Inflammatory macrophage (primary cell): ENCODE results near the gene CLSTN2.

ENCODE experiments used
- DNase-seq, 2 donors: peaks; one replicate each; pipeline ENCODE4 v3.0.0-alpha.2; 2020 to 2022

CLSTN2 gene

DNA sequence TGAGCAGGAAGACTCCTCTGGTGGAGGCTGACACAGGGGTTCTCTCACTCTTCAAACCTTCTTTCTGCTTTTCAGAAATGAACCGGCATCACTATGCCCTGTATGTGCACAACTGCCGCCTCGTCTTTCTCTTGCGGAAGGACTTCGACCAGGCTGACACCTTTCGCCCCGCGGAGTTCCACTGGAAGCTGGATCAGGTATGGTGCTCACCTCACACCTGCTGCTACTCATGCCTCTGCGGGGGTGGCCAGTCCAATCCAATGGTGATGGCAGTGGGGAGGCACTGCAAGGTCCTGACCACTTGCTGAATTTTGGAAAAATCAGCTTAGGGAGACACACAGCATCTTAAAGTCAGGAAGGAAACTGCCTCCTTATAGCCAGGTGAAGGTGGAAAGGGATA, 531.5 kb downstream of the CLSTN2 start:
- DNase-seq, result no peak

DNA sequence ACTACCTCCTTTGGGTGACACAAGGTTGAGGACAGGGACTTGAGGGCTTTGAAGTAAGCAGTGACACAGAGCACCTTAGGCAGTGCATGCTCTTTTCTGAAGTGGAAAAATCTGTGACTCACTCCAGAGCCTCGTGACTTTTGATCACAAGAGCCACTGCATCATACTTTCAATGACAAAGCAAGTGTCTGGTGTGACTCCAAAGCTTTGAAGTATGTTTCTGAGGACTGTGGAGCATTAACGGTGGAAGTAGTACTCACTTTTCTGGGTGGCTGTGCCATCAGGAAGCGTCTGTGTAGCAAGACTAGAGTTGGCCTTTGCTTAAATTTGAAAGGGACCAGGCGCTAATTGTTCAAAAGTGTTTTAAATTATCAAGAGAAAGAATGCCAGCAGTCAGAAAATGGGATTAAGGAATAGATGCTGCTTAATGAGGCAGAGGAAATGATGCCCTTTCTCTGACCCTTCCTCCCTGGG, 532.2 kb downstream of the CLSTN2 start:
- DNase-seq, result no peak

- DNase-seq, result no peak
Measured at GRCh38 chr3:140467796-140468315, 532.9 kb downstream of the CLSTN2 start.

- DNase-seq, result no peak
Measured at GRCh38 chr3:140468407-140468806, 533.4 kb downstream of the CLSTN2 start.

DNA sequence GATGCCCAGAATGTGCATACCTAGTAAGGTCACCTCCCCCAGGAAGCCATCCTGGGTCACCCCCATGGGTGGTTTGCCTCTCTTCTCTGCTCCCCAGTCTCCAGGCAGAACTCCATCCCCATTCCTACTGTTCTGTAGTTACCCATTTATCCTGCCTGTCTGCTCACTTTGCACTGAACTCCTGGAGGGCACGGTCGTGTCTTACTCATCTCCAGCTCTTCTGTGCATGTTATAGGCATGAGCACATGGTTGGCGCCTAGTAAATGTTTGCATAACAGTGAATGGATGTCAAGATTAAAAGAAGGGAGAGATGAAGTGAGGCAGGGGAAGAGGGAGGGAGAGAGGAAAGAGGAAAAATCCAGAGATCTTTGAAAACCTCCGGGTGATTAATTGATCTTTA, 534.5 kb downstream of the CLSTN2 start:
- DNase-seq, result no peak

- DNase-seq, result no peak
Measured at GRCh38 chr3:140470211-140470610, 535.2 kb downstream of the CLSTN2 start.

GRCh38 chr3:140470962-140471361, 536.0 kb downstream of the CLSTN2 start:
- DNase-seq, result no peak

DNA sequence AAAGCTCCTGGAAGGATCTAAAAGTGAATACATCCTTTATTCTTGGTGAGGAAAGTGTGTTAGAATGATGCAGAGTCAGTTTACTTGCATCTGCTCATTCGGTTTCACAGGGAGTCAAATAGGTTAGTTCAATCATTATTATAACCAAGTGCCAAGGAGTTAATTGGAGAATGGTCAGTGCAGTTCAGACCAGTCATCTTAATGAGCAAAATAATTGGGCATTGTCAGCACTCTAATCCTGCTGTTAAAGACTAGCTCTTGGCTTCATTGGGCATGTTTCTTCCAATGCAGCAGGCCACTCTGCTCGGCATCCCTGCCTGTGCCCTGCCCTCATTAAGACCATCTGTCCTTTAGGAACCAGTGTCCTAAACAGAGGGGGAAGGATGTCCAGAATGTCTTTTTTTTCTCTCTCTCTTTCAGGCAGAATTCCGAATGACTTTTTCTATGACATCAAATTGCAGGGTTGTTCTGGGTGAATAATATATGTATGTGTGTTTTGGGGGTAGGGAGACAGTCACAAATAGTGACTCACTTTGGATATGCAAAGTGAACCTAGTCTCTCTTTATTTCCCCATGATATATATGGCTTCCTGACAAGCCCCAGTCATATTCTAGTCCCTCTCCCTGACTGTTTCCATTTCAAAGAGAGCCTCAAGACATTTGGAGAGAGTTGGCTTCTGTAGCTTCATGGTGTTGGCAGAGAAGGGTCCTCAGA, 537.5 kb downstream of the CLSTN2 start:
- no peak for DNase-seq

DNA sequence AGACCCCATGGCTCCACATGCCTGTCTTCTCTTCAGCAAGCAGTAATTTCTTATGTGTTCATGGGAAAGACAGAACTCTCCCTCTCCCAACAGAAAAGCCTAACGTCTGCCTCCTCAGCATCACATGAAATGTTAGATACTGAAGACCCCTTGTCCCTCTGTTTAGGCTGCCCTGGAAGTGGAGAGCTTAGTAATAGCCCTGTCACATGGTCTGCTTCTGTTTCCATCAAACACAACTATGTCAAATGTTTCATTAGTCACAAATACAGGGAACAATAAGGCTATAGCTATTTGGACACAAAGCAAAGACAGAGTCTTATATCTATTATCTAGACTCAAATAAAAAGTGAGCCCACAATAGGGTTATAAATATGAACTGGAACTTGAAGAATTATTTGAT, 552.6 kb downstream of the CLSTN2 start:
- no peak for DNase-seq

DNA sequence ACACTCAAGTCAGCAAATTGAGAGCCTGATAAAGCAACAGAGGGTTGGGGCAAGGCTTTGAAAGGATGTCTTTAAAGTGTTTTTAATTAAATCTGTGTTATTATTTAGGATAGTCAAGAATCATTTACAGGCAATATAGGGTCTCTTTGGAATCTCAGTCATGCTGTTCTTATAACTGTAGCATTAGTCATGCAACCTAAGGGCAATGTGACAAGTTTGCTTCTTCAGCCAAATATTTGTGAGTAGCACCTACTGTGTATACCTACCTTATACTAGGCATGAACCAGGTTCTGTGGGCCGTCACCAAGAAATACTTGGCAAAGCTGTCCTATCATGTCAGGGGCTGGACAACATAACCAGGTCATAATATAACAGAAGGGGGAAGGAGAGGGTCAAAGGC, 558.3 kb downstream of the CLSTN2 start:
- DNase-seq, result no peak

GRCh38 chr3:140494970-140495369, 560.0 kb downstream of the CLSTN2 start:
- DNase-seq, result no peak

GRCh38 chr3:140497331-140497730, 562.3 kb downstream of the CLSTN2 start:
- no peak for DNase-seq

DNA sequence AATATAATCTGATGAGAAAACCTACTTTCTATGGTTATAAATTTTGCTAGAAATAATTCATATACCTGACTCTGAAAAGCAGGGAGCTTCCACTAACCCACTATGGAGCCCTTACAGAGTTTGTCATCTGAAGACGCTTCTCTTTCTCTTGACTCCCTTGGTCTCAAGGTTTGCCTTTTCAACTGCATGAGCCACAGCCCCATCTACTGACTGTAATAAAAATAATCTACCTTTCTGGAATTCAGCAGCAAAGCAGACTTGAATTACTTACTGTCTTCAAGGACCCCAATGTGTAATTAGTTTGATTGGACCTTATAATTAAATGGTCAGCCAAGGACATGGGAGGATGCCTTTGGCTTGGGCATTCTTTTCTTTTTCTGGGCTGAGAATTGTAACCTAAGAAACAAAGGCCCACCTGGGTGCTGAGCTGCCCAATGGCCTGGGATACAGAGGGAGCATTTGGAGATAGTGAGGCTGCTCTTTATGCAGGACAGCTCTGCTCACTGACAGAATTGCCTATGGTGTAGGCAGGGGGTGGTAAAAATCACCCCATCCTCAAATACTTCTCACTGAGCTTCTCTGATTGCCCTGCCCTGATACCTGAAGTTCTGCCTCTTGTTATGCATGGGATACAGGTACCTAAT, 564.3 kb downstream of the CLSTN2 start:
- no peak for DNase-seq

- no peak for DNase-seq
Measured at GRCh38 chr3:140500473-140500872, 565.5 kb downstream of the CLSTN2 start.

- no peak for DNase-seq
Measured at GRCh38 chr3:140501061-140501769, 566.2 kb downstream of the CLSTN2 start.

GRCh38 chr3:140501770-140502364, 566.9 kb downstream of the CLSTN2 start:
- no peak for DNase-seq

GRCh38 chr3:140505213-140505612, 570.2 kb downstream of the CLSTN2 start:
- DNase-seq, result no peak

DNA sequence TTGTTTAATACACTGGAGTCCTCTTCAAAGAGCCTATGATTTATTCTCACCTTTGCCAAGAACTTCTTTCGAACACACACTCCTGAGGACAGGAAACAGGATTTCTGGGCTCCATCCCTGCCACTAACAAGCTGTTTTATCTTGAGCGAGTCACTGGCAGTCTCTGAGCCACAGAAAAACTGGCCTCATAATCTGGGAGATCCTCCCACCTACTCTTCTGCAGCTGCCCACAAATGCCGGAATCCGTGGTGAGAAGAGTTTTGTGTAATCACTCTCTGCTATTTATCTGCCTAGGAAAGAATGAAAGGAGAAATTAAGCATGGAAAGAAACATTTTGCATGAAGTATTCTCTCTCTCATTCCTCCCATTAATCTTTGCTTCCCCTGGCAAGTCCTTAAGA, 570.9 kb downstream of the CLSTN2 start:
- DNase-seq, result no peak

DNA sequence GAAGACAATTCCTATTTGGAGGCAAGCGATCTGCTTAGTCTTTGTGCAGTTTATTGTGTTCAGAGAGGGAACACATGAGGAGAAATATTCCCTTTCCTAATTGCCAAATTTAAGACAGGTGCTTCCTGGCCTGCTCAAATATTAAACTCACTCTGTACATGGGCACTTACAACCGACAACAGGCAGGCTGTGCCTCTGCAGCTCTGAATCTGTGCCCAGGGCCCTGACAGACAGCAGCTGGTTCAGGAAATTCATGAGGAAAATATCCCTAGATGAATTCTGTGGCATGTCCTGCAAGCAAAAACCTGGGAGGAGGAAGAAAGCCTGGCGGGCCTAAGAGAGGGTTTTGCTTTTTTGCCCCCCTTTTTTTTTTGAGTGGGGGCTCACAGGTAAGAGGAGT, 573.6 kb downstream of the CLSTN2 start:
- no peak for DNase-seq

DNA sequence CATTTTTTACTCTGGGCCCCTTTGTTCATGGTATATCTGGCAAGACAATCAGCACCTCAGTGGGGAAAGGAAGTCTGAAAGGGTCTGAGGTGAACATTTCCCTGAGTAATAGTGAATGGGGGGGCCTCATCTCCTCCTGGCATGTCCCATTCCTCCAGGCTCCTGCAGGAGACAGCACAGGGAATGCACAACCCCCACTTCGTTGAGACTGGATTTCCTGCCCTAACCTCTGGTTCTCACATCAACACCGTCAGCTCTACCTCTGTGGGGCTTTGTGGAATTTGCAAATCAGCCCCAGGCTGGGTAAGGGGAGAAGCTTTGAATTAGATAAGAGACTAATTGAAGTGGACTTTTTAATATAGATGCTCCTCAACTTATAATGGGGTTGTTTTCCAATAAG, 574.5 kb downstream of the CLSTN2 start:
- no peak for DNase-seq

GRCh38 chr3:140510303-140510861, 575.4 kb downstream of the CLSTN2 start:
- DNase-seq, result no peak

DNA sequence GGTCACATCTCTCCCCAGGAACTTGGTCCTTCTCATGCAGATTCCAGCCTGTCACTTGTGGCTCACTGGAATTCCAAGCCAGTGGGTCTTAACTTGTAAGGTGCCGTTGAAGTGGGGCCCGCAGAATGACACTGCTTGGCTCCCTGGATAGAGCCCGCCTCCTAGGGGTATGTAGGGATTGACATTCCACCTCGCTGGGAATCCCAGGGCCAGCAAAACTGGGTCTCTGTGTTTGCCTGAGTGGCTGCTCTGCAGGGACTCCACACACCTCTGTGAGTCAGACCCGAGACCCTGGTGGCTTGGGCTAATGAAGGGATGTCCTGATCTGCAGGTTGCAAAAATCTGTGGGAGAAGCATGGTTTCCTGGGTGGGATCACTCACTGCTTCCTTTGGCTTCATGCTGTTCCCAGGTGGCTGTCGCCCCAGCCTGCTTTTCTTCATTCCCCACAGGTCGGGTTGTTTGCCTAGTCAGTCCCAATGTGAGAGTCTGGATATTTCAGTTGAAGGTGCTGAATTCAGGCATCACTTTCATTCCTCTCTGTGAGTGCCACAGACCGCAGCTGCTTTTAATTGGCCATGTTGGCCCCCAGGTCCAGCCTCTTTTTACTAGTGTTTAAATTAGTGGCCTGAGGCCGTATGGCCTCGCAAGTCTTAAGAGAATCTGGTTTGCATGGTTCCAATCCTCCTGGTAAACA, 586.9 kb downstream of the CLSTN2 start:
- DNase-seq, result no peak
